Sigmoid colon (tissue), 7 donors: Measurements from ENCODE around the gene NANS. TPM values are rescaled to one million over a fixed set of nuclear protein-coding genes. Genes with fewer than 3 reads are reported as not detected.
A peak's percentile ranks its signal among the peaks of the same experiment; 100 is the strongest.
"Not testable (repeated sequence)": the region's sequence is repeated elsewhere in the genome, so short reads cannot be mapped to it uniquely, and the experiment has no call there.

Experiments used
- DNase-seq: peaks from one replicate; pipeline ENCODE4 v3.0.0-alpha.2; 2019
- H3K27ac ChIP-seq, 4 donors: fragments of 200-600 bp; sonication (generic); one replicate each; pipeline ENCODE4 v1.5.1; 2016 to 2019; ENCODE audit warnings: mild to moderate bottlenecking in 1 of 4
- H3K27me3 ChIP-seq, 3 donors: fragments of 200-600 bp; sonication (generic); one replicate each; pipeline ENCODE4 v1.5.1; 2019; ENCODE audit warnings: mild to moderate bottlenecking in 1 of 3
- H3K36me3 ChIP-seq, 4 donors: fragments of 200-600 bp; sonication (generic); one replicate each; pipeline ENCODE4 v1.5.1; 2016 to 2019
- H3K4me1 ChIP-seq, 4 donors: fragments of 200-600 bp; sonication (generic); one replicate each; pipeline ENCODE4 v1.5.1; 2017 to 2019
- H3K4me3 ChIP-seq, 4 donors: fragments of 200-600 bp; sonication (generic); one replicate each; pipeline ENCODE4 v1.5.1; 2017 to 2019; ENCODE audit warnings: mild to moderate bottlenecking in 2 of 4, moderate library complexity in 1 of 4
- H3K9me3 ChIP-seq, 4 donors: fragments of 200-600 bp in 3 of 4; sonication (generic) in 3 of 4; one replicate each; pipeline versions ENCODE4 v1.5.1 to v1.6.1; 2013 to 2019
- EP300 ChIP-seq, 4 donors: sonication (generic); formaldehyde crosslinking; IDR thresholded peaks; one replicate each; pipeline ENCODE4 v1.6.1; 2017; ENCODE audit warnings: antibody characterized with exemption in 4 of 4
- POLR2A ChIP-seq, 2 donors: fragments of 450-650 bp; IDR thresholded peaks; one replicate each; pipeline ENCODE4 v1.6.1; 2016; ENCODE audit warnings: antibody characterized with exemption in 2 of 2, mild to moderate bottlenecking in 2 of 2, moderate library complexity in 2 of 2
- POLR2AphosphoS5 ChIP-seq, 4 donors: sonication (generic); formaldehyde crosslinking; IDR thresholded peaks; one replicate each; pipeline ENCODE4 v1.6.1; 2017; ENCODE audit warnings: antibody characterized with exemption in 4 of 4
- WGBS, 2 donors: extraction: QIAGEN DNeasy Blood & Tissue Kit; methylation state at CpG; one replicate each; pipeline ENCODE4 v1.1.7; 2013; 5-methylcytosine and 5-hydroxymethylcytosine counted together
- intact Hi-C: fragments of 100-400 bp; cut with DNase I; formaldehyde crosslinking; loops from one replicate; pipeline ENCODE4 v1.15.1; 2023
- polyA plus RNA-seq, 3 donors: library from polyadenylated mRNA; stranded (reverse); fragments of 200-250 nt; gene quantifications; one replicate each; pipeline ENCODE4 v1.2.3, GENCODE V29; 2013
- total RNA-seq, 4 donors: library from RNA; depleted of rRNA; stranded (reverse); fragments of >200 nt; gene quantifications; one replicate each; pipeline ENCODE4 v1.1.0, GENCODE V29; 2016
- TF ChIP-seq, protein P1 (sequence below), 4 experiments: fragments of 450-650 bp in 3 of 4; fragments of 200-600 bp in 1 of 4; IDR thresholded peaks; one replicate each; pipeline ENCODE4 v1.5.1; 2016 to 2019; ENCODE audit warnings: antibody characterized with exemption in 4 of 4, mild to moderate bottlenecking in 3 of 4, moderate library complexity in 2 of 4
- donor health status: healthy with polysubstance abuse.
- donor health status: Bipolar disorder and iron deficiency.
- donor health status: healthy.

The NANS gene
- total and polyA plus RNA-seq, 7 donors = 24.6 to 470 (median 38.1) TPM

DNA sequence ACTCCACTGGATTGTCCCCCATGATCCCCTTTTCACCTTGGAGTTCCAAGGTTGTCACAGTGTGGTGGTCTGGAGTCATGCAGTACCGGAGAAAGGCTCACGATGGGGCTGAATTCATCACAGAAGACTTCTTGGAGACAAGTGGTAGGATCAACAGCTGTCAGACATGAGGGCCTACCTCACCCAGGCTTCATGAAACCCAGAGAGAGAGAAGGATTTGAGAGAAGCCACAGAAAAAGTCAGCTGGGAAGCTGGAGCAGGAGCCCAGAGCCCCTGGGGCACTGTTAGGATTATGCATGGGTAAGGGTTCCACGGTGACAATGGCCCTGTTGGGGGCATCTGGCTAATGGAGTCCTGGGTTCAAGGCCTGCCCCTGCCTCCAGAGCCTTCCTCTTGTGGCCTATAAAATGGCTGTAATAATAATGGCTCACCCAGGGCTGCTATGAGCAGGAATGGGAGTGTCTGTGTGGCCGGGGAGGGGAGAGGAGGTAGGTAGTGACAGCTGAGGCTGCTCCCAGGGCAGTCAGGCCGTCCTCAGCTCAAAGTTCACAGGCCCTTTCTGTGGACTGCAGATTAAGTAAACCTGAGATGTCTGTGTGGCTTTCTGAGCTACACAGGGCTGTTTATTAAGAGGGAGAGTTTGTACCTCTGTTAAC, 61.6 kb downstream of the NANS start:
- no peaks in the 10 kb centered on the region for H3K9me3 ChIP-seq
- intact Hi-C loops = no loop called here
- TF ChIP-seq EP300 (IDR thresholded peaks at IDR 0.05) (no peak), POLR2AphosphoS5 (IDR thresholded peaks at IDR 0.05) (no peak), POLR2A (IDR thresholded peaks at IDR 0.05) (no peak)
- TF ChIP-seq, protein P1, sequence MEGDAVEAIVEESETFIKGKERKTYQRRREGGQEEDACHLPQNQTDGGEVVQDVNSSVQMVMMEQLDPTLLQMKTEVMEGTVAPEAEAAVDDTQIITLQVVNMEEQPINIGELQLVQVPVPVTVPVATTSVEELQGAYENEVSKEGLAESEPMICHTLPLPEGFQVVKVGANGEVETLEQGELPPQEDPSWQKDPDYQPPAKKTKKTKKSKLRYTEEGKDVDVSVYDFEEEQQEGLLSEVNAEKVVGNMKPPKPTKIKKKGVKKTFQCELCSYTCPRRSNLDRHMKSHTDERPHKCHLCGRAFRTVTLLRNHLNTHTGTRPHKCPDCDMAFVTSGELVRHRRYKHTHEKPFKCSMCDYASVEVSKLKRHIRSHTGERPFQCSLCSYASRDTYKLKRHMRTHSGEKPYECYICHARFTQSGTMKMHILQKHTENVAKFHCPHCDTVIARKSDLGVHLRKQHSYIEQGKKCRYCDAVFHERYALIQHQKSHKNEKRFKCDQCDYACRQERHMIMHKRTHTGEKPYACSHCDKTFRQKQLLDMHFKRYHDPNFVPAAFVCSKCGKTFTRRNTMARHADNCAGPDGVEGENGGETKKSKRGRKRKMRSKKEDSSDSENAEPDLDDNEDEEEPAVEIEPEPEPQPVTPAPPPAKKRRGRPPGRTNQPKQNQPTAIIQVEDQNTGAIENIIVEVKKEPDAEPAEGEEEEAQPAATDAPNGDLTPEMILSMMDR (IDR thresholded peaks at IDR 0.05) = no peak
- H3K27ac ChIP-seq = peak overlapping the region; percentile 55 to 68 (median 65)
- peak overlapping the region; percentile 49 to 82 (median 73) for H3K4me3 ChIP-seq
- no peaks in the 10 kb centered on the region for H3K36me3 ChIP-seq
- 36 to 41% methylated on average over 5 of the region's 5 CpGs for WGBS, 2 donors
- peaks cover 0 to 15% (median 8%) of the 10 kb centered on the region in 4 donors for H3K4me1 ChIP-seq
- DNase-seq = no peak
- H3K27me3 ChIP-seq = no peaks in the 10 kb centered on the region

DNA sequence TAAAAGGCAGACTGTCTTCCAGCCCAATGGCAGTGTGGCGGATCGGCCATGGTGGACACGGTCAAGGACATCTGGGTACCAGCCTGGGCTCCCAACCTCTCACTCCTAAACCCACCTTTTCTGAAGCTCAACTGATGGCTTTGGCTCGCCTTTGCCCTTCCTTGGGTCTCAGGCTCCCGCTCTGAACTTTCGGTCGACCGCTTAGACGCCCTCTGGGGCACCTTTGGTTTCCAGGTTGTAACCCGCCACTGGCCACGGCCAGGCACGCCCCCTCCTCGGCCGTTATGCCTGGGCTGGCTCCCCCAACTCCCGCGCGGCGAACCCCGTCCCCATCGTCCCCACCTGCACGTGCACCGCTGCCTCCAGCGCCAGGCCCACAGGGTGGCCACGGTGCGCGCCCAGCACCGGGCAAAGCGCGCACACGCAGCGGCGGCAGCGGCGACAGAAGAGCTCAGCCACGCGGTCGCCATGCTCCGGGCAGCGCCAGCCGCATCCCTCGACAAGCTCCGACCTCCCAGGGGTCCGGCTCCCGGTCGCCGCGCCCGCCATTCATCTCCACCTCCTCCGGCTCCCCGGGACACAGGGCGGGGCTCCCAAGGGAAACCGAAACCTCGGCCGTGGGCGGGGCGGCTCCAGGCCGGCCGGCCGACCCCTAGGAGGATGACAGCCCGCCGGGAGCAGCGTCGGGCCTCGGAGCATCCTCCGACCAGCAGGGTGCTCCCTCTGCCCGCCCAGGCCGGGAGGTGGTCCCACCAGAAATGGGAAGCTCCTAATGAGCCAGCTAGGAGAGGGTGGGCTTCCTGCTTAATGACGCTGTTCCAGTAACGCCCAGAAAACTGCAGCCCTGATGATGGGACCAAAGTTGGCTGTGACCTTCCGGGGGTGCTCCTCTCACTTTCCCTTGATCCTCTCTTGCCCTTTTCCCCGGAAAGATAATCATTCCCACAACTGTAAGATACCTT, 62.4 kb downstream of the NANS start, which contains the start of gene TRIM14:
TSS of gene TRIM14 (minus strand) at position 583 of the 962 bp plus-strand sequence. CDS start at position 549, 34 bp downstream.
- no peaks in the 10 kb centered on the region for H3K27me3 ChIP-seq

DNA sequence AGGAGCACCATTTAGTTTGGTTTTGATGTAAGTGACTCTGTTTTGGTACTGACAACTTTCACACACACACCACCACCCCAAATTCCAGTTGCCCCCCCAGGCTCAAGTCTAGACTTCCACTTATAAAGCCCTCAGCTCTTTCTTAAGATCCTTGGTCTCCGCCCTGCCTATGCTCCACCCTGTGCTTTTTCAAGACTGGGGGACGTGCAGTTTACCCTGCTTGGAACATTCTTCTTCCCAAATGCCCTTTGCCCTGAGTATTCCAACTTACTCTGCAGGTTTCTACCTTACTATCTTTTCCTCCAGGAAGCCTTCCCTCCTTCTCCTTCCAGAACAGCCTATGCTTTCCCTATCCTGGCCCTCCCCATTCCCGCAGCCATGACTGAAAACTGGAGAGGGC, 63.9 kb downstream of the NANS start:
- Histone ChIP-seq H3K4me3 (no peak overlapping the region), H3K27ac (peak overlapping the region; percentile 14 to 55 (median 28)), H3K36me3 (no peaks in the 10 kb centered on the region), H3K9me3 (no peaks in the 10 kb centered on the region), H3K27me3 (no peaks in the 10 kb centered on the region), H3K4me1 (peaks cover 0 to 15% (median 8%) of the 10 kb centered on the region in 4 donors)
- no peak for DNase-seq
- 16 to 61% methylated on average over 3 of the region's 3 CpGs for WGBS, 2 donors
- TF ChIP-seq POLR2AphosphoS5 (IDR thresholded peaks at IDR 0.05) (no peak), POLR2A (IDR thresholded peaks at IDR 0.05) (no peak), EP300 (IDR thresholded peaks at IDR 0.05) (no peak)
- TF ChIP-seq, protein P1 (IDR thresholded peaks at IDR 0.05) = no peak
- intact Hi-C loops = no loop called here

More for the DNA sequence above, 62.4 kb downstream of the NANS start, which contains the start of gene TRIM14:
- Histone ChIP-seq H3K4me3 (peak within 1 kb of the TSS; percentile 49 to 82 (median 73)), H3K9me3 (no peaks in the 10 kb centered on the region), H3K4me1 (peaks cover 0 to 15% (median 8%) of the 10 kb centered on the region in 4 donors), H3K27ac (peak within 1 kb of the TSS; percentile 55 to 68 (median 65)), H3K36me3 (no peaks in the 10 kb centered on the region)
- 1 to 3% methylated on average over 71 of the region's 71 CpGs for WGBS, 2 donors
- peak; percentile 71 for DNase-seq
- TF ChIP-seq POLR2A (IDR thresholded peaks at IDR 0.05) (peak in 1 of 2 donors; percentile 28), EP300 (IDR thresholded peaks at IDR 0.05) (no peak), POLR2AphosphoS5 (IDR thresholded peaks at IDR 0.05) (peak in 1 of 4 donors; percentile 8)
- TF ChIP-seq, protein P1 (IDR thresholded peaks at IDR 0.05) = no peak
- intact Hi-C loops = no loop called here

DNA sequence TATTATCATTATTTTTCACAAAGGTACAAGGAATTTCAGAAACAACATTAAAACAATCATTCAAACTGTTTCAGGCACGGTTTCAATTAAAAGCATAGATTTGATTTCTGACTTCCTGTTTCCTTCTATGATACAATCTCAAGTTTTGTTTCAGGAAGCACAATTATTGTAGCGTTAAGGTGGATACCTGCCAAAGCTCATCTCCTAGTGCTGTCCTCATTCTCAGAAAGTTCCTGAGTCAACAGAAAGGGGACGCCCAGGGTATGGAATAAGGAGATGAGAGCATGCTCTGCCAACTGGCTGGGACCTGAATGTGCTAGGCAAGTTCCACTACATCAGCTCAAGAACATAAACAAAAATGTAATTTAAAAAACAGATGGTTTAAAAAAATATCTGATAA, 64.5 kb downstream of the NANS start:
- DNase-seq = no peak
- WGBS, 2 donors = 6 to 24% methylated on average over 3 of the region's 3 CpGs
- Histone ChIP-seq H3K9me3 (no peaks in the 10 kb centered on the region), H3K27me3 (no peaks in the 10 kb centered on the region), H3K4me3 (no peak overlapping the region), H3K27ac (peak overlapping the region in 2 of 4 donors; percentile 14 to 40), H3K36me3 (no peaks in the 10 kb centered on the region), H3K4me1 (peaks cover 0 to 15% (median 8%) of the 10 kb centered on the region in 4 donors)
- intact Hi-C loops = no loop called here
- TF ChIP-seq POLR2A (IDR thresholded peaks at IDR 0.05) = no peak
- TF ChIP-seq, protein P1 (IDR thresholded peaks at IDR 0.05) = no peak
- no peak for TF ChIP-seq EP300 (IDR thresholded peaks at IDR 0.05)
- TF ChIP-seq POLR2AphosphoS5 (IDR thresholded peaks at IDR 0.05) = no peak

DNA sequence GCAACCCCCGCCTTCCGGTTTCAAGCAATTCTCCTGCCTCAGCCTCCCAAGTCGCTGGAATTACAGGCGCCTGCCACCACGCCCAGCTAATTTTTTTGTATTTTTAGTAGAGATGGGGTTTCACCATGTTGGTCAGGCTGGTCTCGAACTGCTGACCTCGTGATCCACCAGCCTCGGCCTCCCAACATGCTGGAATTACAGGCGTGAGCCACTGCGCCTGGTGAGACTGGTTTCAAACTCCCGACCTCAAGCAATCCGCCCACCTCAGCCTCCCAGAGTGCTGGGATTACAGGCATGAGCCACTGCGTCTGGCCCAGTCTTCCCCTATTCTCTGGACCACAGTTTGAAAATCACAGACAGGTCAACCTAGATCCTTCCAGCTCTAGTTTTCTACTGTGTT, 67.6 kb downstream of the NANS start:
- intact Hi-C loops, H3K36me3 ChIP-seq, H3K9me3 ChIP-seq, H3K27ac ChIP-seq, H3K4me1 ChIP-seq, H3K27me3 ChIP-seq, H3K4me3 ChIP-seq, DNase-seq: not testable (repeated sequence)
- 95 to 96% methylated on average over 13 of the region's 13 CpGs for WGBS, 2 donors
